Kidney (tissue), 14 donors: ENCODE results near the gene TBC1D2. TPM values are rescaled to one million over a fixed set of nuclear protein-coding genes. Genes with fewer than 3 reads are reported as not detected.

Source experiments
- DNase-seq, 5 donors: peaks; one replicate each; pipeline ENCODE4 v3.0.0-alpha.2; 2013 to 2020
- FAIRE-seq: peaks from 2 replicates; lab custom pipeline; 2012; peaks lifted over from hg19 to GRCh38; lab: Jason Lieb, UNC
- H3K27ac ChIP-seq, 2 donors: one replicate each; pipeline ENCODE4 v1.7.0; 2013; ENCODE audit warnings: low read depth in 2 of 2, low read length in 2 of 2, inconsistent platforms in 1 of 2
- H3K27me3 ChIP-seq: one replicate; pipeline ENCODE4 v1.7.1; 2013; ENCODE audit warnings: low read length, inconsistent platforms; ENCODE audit not compliant: control insufficient read depth, insufficient read depth
- H3K36me3 ChIP-seq, 3 donors: one replicate each; pipeline versions ENCODE4 v1.7.0 to v1.7.1; 2013; ENCODE audit warnings: low read length in 3 of 3, control low read depth in 1 of 3, inconsistent platforms in 1 of 3; ENCODE audit not compliant: insufficient read depth in 3 of 3, control insufficient read depth in 2 of 3
- H3K4me1 ChIP-seq, 3 donors: one replicate each; pipeline versions ENCODE4 v1.7.0 to v1.7.1; 2013; ENCODE audit warnings: low read length in 3 of 3, inconsistent platforms in 1 of 3, low read depth in 1 of 3; ENCODE audit not compliant: control insufficient read depth in 2 of 3, insufficient read depth in 2 of 3
- H3K4me3 ChIP-seq, 3 donors: one replicate each; pipeline versions ENCODE4 v1.7.0 to v1.8.1; 2013; ENCODE audit warnings: low read length in 3 of 3, control low read depth in 1 of 3, inconsistent platforms in 1 of 3
- H3K9ac ChIP-seq, 3 donors: one replicate each; pipeline versions ENCODE4 v1.7.0 to v1.7.1; 2013; ENCODE audit warnings: low read length in 3 of 3, control low read depth in 1 of 3, inconsistent platforms in 1 of 3
- H3K9me3 ChIP-seq, 3 donors: one replicate each; pipeline versions ENCODE4 v1.7.0 to v1.7.1; 2013; ENCODE audit warnings: low read length in 3 of 3, control low read depth in 1 of 3, inconsistent platforms in 1 of 3; ENCODE audit not compliant: control insufficient read depth in 2 of 3, insufficient read depth in 1 of 3
- intact Hi-C: fragments of 100-400 bp; cut with DNase I; formaldehyde crosslinking; loops from one replicate; pipeline ENCODE4 v1.11.1; 2022
- polyA plus RNA-seq: library from polyadenylated mRNA; stranded (reverse); fragments of 350-450 nt; fragmentation: Illumina TruSeq; extraction: RNeasy Lipid Tissue Mini Kit (QIAGEN cat#74804); gene quantifications from one replicate; pipeline ENCODE4 v1.2.3, GENCODE V29; 2014; ENCODE audit warnings: low read depth, low replicate concordance; ENCODE audit not compliant: insufficient read depth
- total RNA-seq: library from RNA; stranded (reverse); fragmentation: NEBNext Ultra II Directional; extraction: Animal tissue kit (Norgen Biotek cat#: 25700); gene quantifications from one replicate; pipeline ENCODE4 v1.2.1, GENCODE V29; 2021
- TF ChIP-seq, protein P1 (sequence below): IDR thresholded peaks from 3 replicates; pipeline ENCODE4 v1.5.1; 2012; ENCODE audit warnings: mild to moderate bottlenecking, moderate library complexity, borderline replicate concordance; ENCODE audit not compliant: insufficient read depth; ENCODE audit errors: extremely low read depth
- donor health status: control.
- donor health status: control.
- donor health status: control.
- donor health status: control.
- donor health status: control.
- donor health status: DM: yes; HTN: yes; CAD: no.
- donor health status: Normal renal cell carcinoma (clear cell type).

TBC1D2 gene
- total and polyA plus RNA-seq, 2 donors from 2014 or later: 7.7 to 19.6 TPM

DNA sequence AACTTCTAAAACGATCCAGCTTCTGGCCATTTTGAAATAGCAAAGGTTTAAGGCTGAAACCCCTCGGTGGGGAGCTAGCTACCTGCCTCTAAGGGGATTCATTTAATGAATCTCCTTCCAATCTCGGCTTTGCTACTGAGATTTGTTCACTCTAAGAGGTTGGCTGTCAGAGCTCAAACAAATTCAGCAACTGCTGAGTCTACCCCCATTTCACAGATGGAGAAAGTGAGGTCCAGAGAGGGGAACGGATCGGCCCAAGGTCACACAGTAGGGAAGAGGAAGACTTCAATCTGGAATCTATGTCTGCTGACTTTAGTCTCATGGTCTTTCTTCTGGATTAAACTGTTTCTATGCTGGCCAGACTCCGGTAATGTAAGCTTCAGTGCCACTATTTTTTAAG is 66.0 kb downstream of the TBC1D2 start:
- peaks cover 0 to 3% (median 0%) of the 10 kb centered on the region in 3 donors for H3K4me1 ChIP-seq
- no peak overlapping the region for H3K4me3 ChIP-seq
- H3K36me3 ChIP-seq: no peaks in the 10 kb centered on the region
- H3K9me3 ChIP-seq: no peaks in the 10 kb centered on the region
- TF ChIP-seq, protein P1, sequence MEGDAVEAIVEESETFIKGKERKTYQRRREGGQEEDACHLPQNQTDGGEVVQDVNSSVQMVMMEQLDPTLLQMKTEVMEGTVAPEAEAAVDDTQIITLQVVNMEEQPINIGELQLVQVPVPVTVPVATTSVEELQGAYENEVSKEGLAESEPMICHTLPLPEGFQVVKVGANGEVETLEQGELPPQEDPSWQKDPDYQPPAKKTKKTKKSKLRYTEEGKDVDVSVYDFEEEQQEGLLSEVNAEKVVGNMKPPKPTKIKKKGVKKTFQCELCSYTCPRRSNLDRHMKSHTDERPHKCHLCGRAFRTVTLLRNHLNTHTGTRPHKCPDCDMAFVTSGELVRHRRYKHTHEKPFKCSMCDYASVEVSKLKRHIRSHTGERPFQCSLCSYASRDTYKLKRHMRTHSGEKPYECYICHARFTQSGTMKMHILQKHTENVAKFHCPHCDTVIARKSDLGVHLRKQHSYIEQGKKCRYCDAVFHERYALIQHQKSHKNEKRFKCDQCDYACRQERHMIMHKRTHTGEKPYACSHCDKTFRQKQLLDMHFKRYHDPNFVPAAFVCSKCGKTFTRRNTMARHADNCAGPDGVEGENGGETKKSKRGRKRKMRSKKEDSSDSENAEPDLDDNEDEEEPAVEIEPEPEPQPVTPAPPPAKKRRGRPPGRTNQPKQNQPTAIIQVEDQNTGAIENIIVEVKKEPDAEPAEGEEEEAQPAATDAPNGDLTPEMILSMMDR: no peak
- H3K27me3 ChIP-seq: no peaks in the 10 kb centered on the region
- intact Hi-C loops: no loop called here
- FAIRE-seq (no peak), DNase-seq (no peak)
- no peak overlapping the region for H3K9ac ChIP-seq
- no peak overlapping the region for H3K27ac ChIP-seq

DNA sequence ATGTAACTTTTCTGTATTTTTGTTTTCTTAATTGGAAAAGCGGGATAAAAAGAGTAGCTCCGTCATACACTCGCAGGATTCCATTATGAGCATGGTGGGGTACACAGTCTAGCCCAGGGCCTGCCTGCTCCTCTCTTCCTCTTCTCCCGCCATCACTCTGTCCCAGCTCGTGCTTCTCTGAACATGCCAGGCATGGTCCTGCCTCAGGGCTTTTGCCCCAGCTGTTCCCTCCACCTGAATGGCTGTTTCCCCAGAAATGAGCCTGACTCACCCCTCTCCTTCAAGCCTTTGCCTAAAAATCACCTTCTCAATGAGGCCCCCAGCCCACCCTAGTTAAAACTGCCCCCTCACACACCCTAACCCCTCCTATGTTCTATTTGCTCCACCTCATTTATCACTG is 67.5 kb downstream of the TBC1D2 start:
- Histone ChIP-seq H3K9me3 (no peaks in the 10 kb centered on the region), H3K36me3 (no peaks in the 10 kb centered on the region), H3K4me1 (peaks cover 0 to 3% (median 0%) of the 10 kb centered on the region in 3 donors), H3K9ac (no peak overlapping the region), H3K27ac (no peak overlapping the region), H3K4me3 (no peak overlapping the region), H3K27me3 (no peaks in the 10 kb centered on the region)
- no peak for FAIRE-seq
- TF ChIP-seq, protein P1: no peak
- no peak for DNase-seq
- intact Hi-C loops: no loop called here

DNA sequence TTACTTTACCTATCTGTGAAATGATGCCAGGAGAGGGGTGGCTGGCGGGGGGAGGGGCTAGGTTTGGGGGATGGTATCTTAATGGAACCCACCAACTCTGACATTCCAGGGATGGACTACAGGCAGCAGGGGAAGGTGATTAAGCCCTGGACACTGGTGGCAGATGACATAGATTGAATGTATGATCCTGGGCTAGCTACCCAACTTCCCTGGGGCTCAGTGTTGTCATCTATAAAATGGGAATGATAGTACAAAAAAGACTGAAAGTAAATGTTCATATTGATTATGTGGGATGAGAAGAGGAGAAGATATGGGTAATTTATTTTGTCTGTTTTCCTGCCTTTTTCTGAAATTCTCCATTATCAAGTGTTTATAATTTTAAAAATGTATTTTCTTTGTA is 69.2 kb downstream of the TBC1D2 start:
- no peak for FAIRE-seq
- intact Hi-C loops: no loop called here
- TF ChIP-seq, protein P1: no peak

DNA sequence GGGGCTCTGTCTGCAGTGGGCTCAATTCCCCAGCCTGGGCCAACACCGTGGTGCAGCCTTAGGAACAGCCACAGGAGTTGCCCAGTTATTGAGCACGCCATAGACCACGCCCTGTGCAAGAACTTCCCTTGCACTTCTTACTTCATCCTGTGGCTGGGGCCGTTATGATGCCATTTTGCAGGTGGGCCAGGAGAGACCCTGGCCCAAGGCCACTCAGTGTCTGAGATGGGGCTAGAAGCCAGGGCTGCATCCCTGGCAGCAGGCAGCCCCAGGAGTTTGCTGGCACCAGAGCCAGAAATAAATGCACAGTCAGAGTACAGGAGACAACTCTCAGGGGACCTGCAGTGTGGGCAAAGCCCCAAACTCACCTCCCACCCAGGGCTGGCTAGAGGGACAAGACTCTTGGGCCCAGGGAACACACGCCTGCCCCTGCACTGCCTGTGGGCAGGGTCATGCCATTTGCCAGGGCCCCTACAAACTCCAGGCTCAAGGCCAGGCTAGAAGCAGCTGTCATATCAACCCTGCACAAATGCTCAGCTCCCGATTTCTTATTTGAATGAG is 69.8 kb downstream of the TBC1D2 start:
- no peak for FAIRE-seq
- no peaks in the 10 kb centered on the region for H3K36me3 ChIP-seq
- no peak for DNase-seq
- no peak overlapping the region for H3K4me3 ChIP-seq
- H3K4me1 ChIP-seq: no peaks in the 10 kb centered on the region
- TF ChIP-seq, protein P1: no peak
- no peak overlapping the region for H3K27ac ChIP-seq
- H3K27me3 ChIP-seq: no peaks in the 10 kb centered on the region
- H3K9ac ChIP-seq: no peak overlapping the region
- no peaks in the 10 kb centered on the region for H3K9me3 ChIP-seq
- intact Hi-C loops: no loop called here

More for the DNA sequence above, 69.2 kb downstream of the TBC1D2 start:
- H3K9me3 ChIP-seq: no peaks in the 10 kb centered on the region
- no peaks in the 10 kb centered on the region for H3K4me1 ChIP-seq
- H3K4me3 ChIP-seq: no peak overlapping the region
- H3K27me3 ChIP-seq: no peaks in the 10 kb centered on the region
- no peaks in the 10 kb centered on the region for H3K36me3 ChIP-seq
- H3K9ac ChIP-seq: no peak overlapping the region
- no peak for DNase-seq
- no peak overlapping the region for H3K27ac ChIP-seq
